Neuron (in vitro differentiated cells): ENCODE measurements around the gene SYT9.

ENCODE experiments used
- H2AFZ ChIP-seq: one replicate; pipeline ENCODE4 v1.6.1; 2013; ENCODE audit warnings: low read depth, mild to moderate bottlenecking, inconsistent platforms, low read length, moderate library complexity
- H3K27me3 ChIP-seq: one replicate; pipeline ENCODE4 v1.6.1; 2013; ENCODE audit warnings: low read length; ENCODE audit not compliant: insufficient read depth
- H3K36me3 ChIP-seq: one replicate; pipeline ENCODE4 v1.6.1; 2013; ENCODE audit warnings: low read length; ENCODE audit not compliant: insufficient read depth
- H3K4me1 ChIP-seq: one replicate; pipeline ENCODE4 v1.6.1; 2013; ENCODE audit warnings: low read length; ENCODE audit not compliant: insufficient read depth
- H3K4me3 ChIP-seq: 2 replicates; pipeline ENCODE4 v1.5.1; 2013; ENCODE audit warnings: mild to moderate bottlenecking, low read length, moderate library complexity
- H3K9me3 ChIP-seq: one replicate; pipeline ENCODE4 v1.6.1; 2013; ENCODE audit warnings: low read length

SYT9 gene

DNA sequence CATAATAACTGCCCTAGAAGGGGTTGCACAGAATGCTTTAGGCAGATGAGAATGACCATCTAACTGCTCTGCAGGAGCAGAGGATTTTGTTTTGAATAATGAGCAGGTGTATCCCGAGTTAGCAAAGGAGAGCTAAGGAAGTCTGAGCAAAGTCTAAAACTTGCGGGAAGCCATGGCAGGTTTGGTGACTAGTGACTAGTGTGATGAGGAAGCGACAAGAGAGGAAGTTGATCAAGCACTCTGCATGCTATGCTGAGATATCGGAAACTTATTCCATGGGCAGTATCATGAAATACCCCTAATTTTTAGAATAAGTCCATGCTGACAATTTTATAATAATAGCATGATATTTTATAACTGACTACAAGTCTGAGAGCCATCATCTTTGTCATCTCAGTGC lies 246.5 kb downstream of the SYT9 start:
- Histone ChIP-seq H2AFZ (no peak overlapping the region), H3K4me3 (no peak overlapping the region), H3K36me3 (no peaks in the 10 kb centered on the region), H3K4me1 (no peaks in the 10 kb centered on the region), H3K9me3 (no peaks in the 10 kb centered on the region), H3K27me3 (peaks cover 2% of the 10 kb centered on the region)

GRCh38 chr11:7499081-7499480 lies 247.4 kb downstream of the SYT9 start:
- peaks cover 2% of the 10 kb centered on the region for H3K27me3 ChIP-seq
- H3K4me1 ChIP-seq, result no peaks in the 10 kb centered on the region
- H2AFZ ChIP-seq, result no peak overlapping the region
- H3K4me3 ChIP-seq, result no peak overlapping the region
- H3K36me3 ChIP-seq, result no peaks in the 10 kb centered on the region
- H3K9me3 ChIP-seq, result no peaks in the 10 kb centered on the region

GRCh38 chr11:7500251-7500650 lies 248.5 kb downstream of the SYT9 start:
- H3K36me3 ChIP-seq, result no peaks in the 10 kb centered on the region
- peaks cover 2% of the 10 kb centered on the region for H3K27me3 ChIP-seq
- no peak overlapping the region for H3K4me3 ChIP-seq
- H3K9me3 ChIP-seq, result no peaks in the 10 kb centered on the region
- H3K4me1 ChIP-seq, result no peaks in the 10 kb centered on the region
- no peak overlapping the region for H2AFZ ChIP-seq

- no peak overlapping the region for H3K4me3 ChIP-seq
- H2AFZ ChIP-seq, result no peak overlapping the region
Observed at GRCh38 chr11:7501251-7501650, 249.5 kb downstream of the SYT9 start.

DNA sequence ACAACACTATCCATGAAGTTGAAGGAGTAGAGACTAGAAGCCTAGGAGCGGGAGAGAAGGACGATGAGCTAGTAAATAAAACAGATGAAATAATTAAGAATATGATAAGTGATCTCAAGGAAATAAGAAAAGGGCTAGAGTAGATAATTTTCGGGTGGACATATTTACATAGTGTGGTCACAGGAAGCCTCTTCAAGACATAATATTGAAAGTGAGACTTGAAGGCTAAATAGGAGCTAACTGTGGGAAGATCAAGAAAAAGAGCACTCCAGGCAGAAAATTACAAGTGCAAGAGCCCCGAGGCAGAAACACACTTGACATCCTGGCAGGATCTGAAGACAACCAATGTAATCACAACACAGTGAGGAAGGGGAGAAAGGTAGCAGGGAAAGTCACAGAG lies 250.2 kb downstream of the SYT9 start:
- H3K27me3 ChIP-seq, result peaks cover 2% of the 10 kb centered on the region
- H3K9me3 ChIP-seq, result no peaks in the 10 kb centered on the region

More at GRCh38 chr11:7501251-7501650, 249.5 kb downstream of the SYT9 start:
- Histone ChIP-seq H3K9me3 (no peaks in the 10 kb centered on the region), H3K36me3 (no peaks in the 10 kb centered on the region), H3K27me3 (peaks cover 2% of the 10 kb centered on the region), H3K4me1 (no peaks in the 10 kb centered on the region)

GRCh38 chr11:7506243-7506642 lies 254.5 kb downstream of the SYT9 start:
- Histone ChIP-seq H3K4me3 (no peak overlapping the region), H3K9me3 (no peaks in the 10 kb centered on the region), H3K36me3 (no peaks in the 10 kb centered on the region), H3K27me3 (peaks cover 2% of the 10 kb centered on the region), H3K4me1 (no peaks in the 10 kb centered on the region), H2AFZ (no peak overlapping the region)

More for the DNA sequence above, 250.2 kb downstream of the SYT9 start:
- Histone ChIP-seq H3K4me3 (no peak overlapping the region), H3K36me3 (no peaks in the 10 kb centered on the region), H3K4me1 (no peaks in the 10 kb centered on the region), H2AFZ (no peak overlapping the region)

DNA sequence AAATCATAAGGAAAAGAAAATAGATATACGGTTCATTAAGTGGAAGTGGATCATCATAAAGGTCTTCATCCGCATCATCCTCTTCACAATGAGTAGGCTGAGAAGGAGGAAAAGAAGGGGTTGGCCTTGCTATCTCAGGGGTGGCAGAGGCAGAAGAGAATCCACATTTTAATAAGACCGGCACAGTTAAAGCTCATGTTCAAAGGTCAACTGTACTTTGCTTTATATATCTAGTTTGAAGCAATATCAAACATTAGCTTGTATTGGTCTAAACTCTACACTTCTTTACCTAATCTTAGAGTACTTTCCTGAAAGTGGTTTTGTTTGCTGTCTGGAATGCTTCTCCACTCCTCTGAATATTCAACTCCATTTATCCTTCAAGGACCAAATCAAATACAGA lies 256.4 kb downstream of the SYT9 start:
- H2AFZ ChIP-seq, result no peak overlapping the region
- peaks cover 7% of the 10 kb centered on the region for H3K27me3 ChIP-seq
- H3K36me3 ChIP-seq, result no peaks in the 10 kb centered on the region
- H3K4me3 ChIP-seq, result no peak overlapping the region
- H3K9me3 ChIP-seq, result no peaks in the 10 kb centered on the region
- peaks cover 6% of the 10 kb centered on the region for H3K4me1 ChIP-seq

DNA sequence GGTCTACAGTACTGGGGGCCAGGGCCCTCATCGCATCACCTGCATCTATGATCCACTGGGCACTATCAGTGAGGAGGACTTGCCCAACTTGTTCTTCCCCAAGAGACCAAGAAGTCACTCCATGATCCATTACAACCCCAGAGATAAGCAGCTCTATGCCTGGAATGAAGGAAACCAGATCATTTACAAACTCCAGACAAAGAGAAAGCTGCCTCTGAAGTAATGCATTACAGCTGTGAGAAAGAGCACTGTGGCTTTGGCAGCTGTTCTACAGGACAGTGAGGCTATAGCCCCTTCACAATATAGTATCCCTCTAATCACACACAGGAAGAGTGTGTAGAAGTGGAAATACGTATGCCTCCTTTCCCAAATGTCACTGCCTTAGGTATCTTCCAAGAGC lies 258.3 kb downstream of the SYT9 start:
- Histone ChIP-seq H2AFZ (no peak overlapping the region), H3K9me3 (no peaks in the 10 kb centered on the region), H3K36me3 (no peaks in the 10 kb centered on the region), H3K4me3 (no peak overlapping the region), H3K27me3 (peaks cover 17% of the 10 kb centered on the region), H3K4me1 (peaks cover 9% of the 10 kb centered on the region)

GRCh38 chr11:7511401-7511800 lies 259.7 kb downstream of the SYT9 start:
- no peak overlapping the region for H3K4me3 ChIP-seq
- peaks cover 9% of the 10 kb centered on the region for H3K4me1 ChIP-seq
- peaks cover 32% of the 10 kb centered on the region for H3K27me3 ChIP-seq

DNA sequence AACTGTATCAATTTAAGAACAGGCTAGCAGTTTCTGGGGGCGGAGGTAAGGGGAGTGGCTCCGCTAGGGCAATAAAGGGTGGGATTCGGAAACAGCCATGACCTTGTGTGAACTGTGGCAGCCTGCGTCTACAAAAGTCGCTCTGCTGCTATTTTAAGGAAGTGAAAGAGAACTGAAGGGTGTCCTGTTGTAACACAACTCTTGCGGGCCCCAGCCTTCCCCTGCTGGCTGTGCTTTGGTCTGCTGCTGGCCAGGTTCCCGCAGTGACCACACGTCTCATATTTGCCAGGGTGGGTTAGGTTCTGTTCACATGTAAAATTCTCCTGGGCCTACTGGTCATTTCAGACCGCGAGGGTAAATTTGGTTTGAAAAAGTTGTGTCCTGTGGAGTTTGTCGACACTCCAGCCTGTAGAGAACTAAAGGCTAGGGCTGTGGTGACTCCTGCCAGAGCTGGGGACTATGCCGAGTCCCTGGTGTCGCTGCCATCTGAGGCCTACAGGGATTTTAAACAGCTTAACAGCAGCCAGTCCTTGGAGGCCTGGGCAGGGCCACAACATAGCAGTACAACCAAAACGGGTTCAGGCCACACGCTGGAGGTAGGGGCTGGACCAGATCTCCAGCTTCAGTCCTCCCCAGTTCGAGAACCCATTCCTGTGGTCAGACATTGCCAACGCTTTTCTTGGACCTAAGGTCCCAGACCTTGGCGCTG lies 261.0 kb downstream of the SYT9 start:
- H2AFZ ChIP-seq, result peak overlapping the region; percentile 77
- H3K36me3 ChIP-seq, result no peaks in the 10 kb centered on the region

More at GRCh38 chr11:7511401-7511800, 259.7 kb downstream of the SYT9 start:
- Histone ChIP-seq H2AFZ (no peak overlapping the region), H3K9me3 (no peaks in the 10 kb centered on the region), H3K36me3 (no peaks in the 10 kb centered on the region)

DNA sequence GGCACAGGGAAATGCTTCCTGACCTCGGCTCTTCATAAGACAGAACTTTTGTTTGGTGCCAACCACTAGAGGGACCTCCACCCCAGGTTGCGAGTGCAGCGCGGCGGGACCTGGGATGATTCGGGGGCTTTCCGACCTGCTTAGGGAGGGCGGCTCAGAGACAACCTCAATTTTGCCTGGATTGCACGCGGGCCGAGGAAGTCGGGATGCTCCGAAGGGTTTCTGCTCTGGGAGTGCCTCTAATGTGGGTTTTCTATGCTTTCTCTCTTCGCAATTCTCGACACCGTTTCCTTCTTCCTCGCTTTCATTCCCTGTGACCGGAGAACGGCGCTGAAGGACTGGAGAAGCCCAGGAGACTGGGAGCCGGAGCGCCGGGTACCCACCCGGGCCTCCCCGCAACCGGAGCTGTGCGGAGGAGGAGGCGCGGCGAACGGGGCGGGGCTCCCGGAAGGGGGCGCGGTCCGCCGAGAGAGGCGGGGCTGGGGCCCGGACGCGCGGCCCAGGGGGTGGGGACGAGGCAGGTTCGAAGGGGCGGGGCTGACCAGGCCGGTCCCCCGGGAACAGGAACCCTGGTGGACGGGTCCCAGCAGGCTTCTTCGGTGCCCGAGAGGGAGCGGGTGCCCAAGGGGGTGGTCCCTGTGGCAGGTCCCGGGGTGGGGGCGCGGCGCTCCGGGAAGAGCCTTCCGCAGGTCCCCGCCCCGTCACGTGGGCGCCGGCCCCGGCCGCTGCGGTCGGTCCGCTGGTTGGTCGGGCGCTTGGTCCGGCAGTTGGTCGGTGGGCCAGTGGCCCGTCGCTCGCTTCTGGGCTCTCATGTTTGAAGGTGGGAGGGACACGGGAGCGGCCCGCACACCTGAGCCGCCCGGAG lies 261.8 kb downstream of the SYT9 start, which contains the start of gene PPFIBP2:
TSS of gene PPFIBP2 (plus strand) at position 766 of the 865 bp plus-strand sequence. CDS start 35,477 bp downstream, outside the sequence.
- Histone ChIP-seq H3K36me3 (no peaks in the 10 kb centered on the region), H3K4me1 (peaks cover 9% of the 10 kb centered on the region), H3K27me3 (peaks cover 34% of the 10 kb centered on the region), H3K4me3 (peak within 1 kb of the TSS; percentile 51), H2AFZ (peak within 1 kb of the TSS; percentile 77), H3K9me3 (no peaks in the 10 kb centered on the region)

More for the DNA sequence above, 261.0 kb downstream of the SYT9 start:
- Histone ChIP-seq H3K9me3 (no peaks in the 10 kb centered on the region), H3K4me1 (peaks cover 9% of the 10 kb centered on the region), H3K27me3 (peaks cover 34% of the 10 kb centered on the region), H3K4me3 (peak overlapping the region; percentile 51)

DNA sequence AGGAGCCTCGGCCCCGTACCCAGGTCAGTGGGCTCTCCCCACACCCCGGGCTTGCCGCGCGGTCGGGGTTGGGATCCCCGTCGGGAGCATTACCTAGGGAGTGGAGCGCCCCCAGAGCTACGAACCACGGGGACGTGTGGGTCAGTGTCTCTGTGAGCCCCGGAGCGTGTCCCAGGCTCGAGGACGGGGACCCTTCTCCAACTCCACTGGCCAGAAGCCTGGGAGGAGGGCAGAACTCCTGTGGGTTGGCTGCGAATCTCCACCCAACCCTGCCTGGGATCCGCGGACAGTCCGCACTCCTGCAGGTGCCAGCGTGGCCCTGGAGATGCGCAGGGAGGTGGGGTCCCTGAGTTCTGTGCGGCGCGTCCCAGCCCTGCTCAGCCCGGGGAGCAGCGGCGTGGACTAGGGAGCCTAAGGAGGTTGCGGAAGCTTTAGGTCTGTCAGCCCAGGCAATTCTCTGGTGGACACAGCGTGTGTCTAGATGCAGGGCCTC lies 262.4 kb downstream of the SYT9 start:
- Histone ChIP-seq H3K27me3 (peaks cover 33% of the 10 kb centered on the region), H2AFZ (peak overlapping the region; percentile 77), H3K4me1 (peaks cover 9% of the 10 kb centered on the region), H3K9me3 (no peaks in the 10 kb centered on the region), H3K4me3 (peak overlapping the region; percentile 51), H3K36me3 (no peaks in the 10 kb centered on the region)

- Histone ChIP-seq H3K4me1 (peaks cover 9% of the 10 kb centered on the region), H2AFZ (no peak overlapping the region)
Observed at GRCh38 chr11:7515447-7515886, 263.8 kb downstream of the SYT9 start.

More at GRCh38 chr11:7515447-7515886, 263.8 kb downstream of the SYT9 start:
- H3K36me3 ChIP-seq, result no peaks in the 10 kb centered on the region
- no peak overlapping the region for H3K4me3 ChIP-seq
- H3K9me3 ChIP-seq, result no peaks in the 10 kb centered on the region
- H3K27me3 ChIP-seq, result peaks cover 35% of the 10 kb centered on the region
